ENCODE results near the gene MIGA1. TPM values are rescaled to one million over a fixed set of nuclear protein-coding genes. Genes with fewer than 3 reads are reported as not detected.
A peak's percentile ranks its signal among the peaks of the same experiment; 100 is the strongest.

MIGA1 gene
- total and polyA plus RNA-seq, 2 of the 13 experiments (the other 11 are each of a cell fraction or from before 2014, with no cell fraction given), result 3.8 to 6.6 TPM

DNA sequence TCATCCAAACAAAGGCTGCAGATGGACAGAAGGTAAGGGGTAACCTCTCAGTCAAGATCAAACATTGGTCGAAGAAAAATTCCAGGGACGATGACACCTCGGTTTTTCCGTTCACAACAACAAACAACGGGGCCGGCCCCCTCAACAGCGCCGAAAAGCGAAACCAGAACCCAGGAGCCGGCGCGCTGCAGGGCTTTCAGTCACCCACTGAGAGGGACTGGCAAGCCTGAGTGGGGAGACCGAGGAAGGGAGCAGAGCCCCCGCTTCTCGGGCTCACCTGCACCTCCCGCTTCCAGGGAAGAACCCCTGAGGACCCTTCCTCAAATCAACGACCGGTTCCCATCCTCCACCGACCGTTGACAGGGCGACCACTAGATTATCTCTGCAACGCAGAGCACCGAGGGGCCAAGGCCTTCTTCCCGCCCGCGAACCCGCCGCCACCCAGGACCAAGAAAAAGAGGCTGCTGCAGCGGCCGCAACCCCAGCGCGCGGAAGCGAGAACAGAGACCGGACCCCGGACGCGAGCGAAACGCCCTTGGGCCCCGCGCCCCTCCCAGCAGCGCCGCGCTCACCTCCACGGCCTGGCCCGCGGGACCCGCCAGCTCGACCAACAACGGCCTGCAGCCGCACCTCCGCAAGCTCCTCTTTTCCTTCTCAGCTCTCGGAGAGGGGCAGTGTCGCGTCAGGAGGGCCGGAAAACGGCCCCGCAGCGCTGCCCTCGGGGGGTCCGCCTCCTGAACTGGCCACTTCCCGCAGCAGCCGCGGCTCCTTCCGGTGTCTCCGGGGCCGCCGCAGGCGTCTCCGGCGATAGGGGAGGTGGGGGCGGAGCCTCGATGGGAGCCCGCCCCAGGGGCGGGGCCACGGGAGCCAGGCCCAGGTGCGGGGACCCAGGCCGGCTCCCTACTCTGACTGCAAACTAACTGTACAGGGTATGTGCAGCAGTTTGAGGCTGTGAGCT lies 20.1 kb upstream of the MIGA1 start, which contains the start of gene USP33 (continued):
- TF ChIP-seq, protein P1, sequence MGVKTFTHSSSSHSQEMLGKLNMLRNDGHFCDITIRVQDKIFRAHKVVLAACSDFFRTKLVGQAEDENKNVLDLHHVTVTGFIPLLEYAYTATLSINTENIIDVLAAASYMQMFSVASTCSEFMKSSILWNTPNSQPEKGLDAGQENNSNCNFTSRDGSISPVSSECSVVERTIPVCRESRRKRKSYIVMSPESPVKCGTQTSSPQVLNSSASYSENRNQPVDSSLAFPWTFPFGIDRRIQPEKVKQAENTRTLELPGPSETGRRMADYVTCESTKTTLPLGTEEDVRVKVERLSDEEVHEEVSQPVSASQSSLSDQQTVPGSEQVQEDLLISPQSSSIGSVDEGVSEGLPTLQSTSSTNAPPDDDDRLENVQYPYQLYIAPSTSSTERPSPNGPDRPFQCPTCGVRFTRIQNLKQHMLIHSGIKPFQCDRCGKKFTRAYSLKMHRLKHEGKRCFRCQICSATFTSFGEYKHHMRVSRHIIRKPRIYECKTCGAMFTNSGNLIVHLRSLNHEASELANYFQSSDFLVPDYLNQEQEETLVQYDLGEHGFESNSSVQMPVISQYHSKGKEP (CRISPR knock-in tag; IDR thresholded peaks at IDR 0.05), result no peak
- TF ChIP-seq, protein P2, sequence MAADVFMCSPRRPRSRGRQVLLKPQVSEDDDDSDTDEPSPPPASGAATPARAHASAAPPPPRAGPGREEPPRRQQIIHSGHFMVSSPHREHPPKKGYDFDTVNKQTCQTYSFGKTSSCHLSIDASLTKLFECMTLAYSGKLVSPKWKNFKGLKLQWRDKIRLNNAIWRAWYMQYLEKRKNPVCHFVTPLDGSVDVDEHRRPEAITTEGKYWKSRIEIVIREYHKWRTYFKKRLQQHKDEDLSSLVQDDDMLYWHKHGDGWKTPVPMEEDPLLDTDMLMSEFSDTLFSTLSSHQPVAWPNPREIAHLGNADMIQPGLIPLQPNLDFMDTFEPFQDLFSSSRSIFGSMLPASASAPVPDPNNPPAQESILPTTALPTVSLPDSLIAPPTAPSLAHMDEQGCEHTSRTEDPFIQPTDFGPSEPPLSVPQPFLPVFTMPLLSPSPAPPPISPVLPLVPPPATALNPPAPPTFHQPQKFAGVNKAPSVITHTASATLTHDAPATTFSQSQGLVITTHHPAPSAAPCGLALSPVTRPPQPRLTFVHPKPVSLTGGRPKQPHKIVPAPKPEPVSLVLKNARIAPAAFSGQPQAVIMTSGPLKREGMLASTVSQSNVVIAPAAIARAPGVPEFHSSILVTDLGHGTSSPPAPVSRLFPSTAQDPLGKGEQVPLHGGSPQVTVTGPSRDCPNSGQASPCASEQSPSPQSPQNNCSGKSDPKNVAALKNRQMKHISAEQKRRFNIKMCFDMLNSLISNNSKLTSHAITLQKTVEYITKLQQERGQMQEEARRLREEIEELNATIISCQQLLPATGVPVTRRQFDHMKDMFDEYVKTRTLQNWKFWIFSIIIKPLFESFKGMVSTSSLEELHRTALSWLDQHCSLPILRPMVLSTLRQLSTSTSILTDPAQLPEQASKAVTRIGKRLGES (CRISPR knock-in tag; IDR thresholded peaks at IDR 0.05; ENCODE audit: borderline replicate concordance), result 0 out of 2 replicates have a peak, but pooled peaks have one; percentile 17
- peak; percentile 87; the same call in 1 of the 2 replicates for TF ChIP-seq ZNF274 (CRISPR knock-in tag; IDR thresholded peaks at IDR 0.05)
- no peak for TF ChIP-seq GPN1 (CRISPR knock-in tag; IDR thresholded peaks at IDR 0.05; ENCODE audit: borderline replicate concordance)
- no peak for TF ChIP-seq SSRP1 (CRISPR knock-in tag; IDR thresholded peaks at IDR 0.05)
- TF ChIP-seq ESRRA (CRISPR knock-in tag; IDR thresholded peaks at IDR 0.05; ENCODE audit: low read depth), result no peak
- no peak for TF ChIP-seq NAIF1 (CRISPR knock-in tag; IDR thresholded peaks at IDR 0.05; ENCODE audit: borderline replicate concordance)
- TF ChIP-seq HNRNPL (IDR thresholded peaks at IDR 0.05; ENCODE audit: low read depth, low read length), result no peak
- peak; percentile 92 for TF ChIP-seq ZNF407 (CRISPR knock-in tag; IDR thresholded peaks at IDR 0.05; ENCODE audit: not compliant biosample characterization)
- TF ChIP-seq ZHX1 (CRISPR knock-in tag; IDR thresholded peaks at IDR 0.05; ENCODE audit: low read depth), result no peak
- peak; percentile 93 for TF ChIP-seq NR2C2 (CRISPR knock-in tag; IDR thresholded peaks at IDR 0.05; ENCODE audit: borderline replicate concordance)

Data from HepG2 (cell line).